Activated CD4-positive, CD25-positive, alpha-beta regulatory T cell treated with anti-CD3 and anti-CD28 coated beads, Interleukin-2, amount 50 U/mL, for 72 hours (primary cell): ENCODE data around the gene FHOD3.
"Not testable (repeated sequence)": the region's sequence is repeated elsewhere in the genome, so short reads cannot be mapped to it uniquely, and the experiment has no call there.

Source experiments
- DNase-seq: peaks from one replicate; pipeline ENCODE4 v3.0.0; 2021

Gene FHOD3

GRCh38 chr18:36456622-36457021 is 159.1 kb downstream of the FHOD3 start:
- no peak for DNase-seq

- no peak for DNase-seq
These were observed 160.2 kb downstream of the FHOD3 start for GRCh38 chr18:36457683-36458082.

- DNase-seq = no peak
These were observed 160.8 kb downstream of the FHOD3 start for GRCh38 chr18:36458306-36458705.

GRCh38 chr18:36459203-36459602 is 161.7 kb downstream of the FHOD3 start:
- DNase-seq = no peak

GRCh38 chr18:36459786-36460185 is 162.3 kb downstream of the FHOD3 start:
- DNase-seq = no peak

- DNase-seq = no peak
These were observed 162.9 kb downstream of the FHOD3 start for GRCh38 chr18:36460324-36460850.

GRCh38 chr18:36460854-36461253 is 163.3 kb downstream of the FHOD3 start:
- no peak for DNase-seq

- DNase-seq = no peak
These were observed 164.1 kb downstream of the FHOD3 start for GRCh38 chr18:36461551-36461987.

GRCh38 chr18:36463516-36463915 is 166.0 kb downstream of the FHOD3 start:
- DNase-seq = not testable (repeated sequence)

GRCh38 chr18:36464126-36464651 is 166.7 kb downstream of the FHOD3 start:
- no peak for DNase-seq

- DNase-seq = no peak
These were observed 167.8 kb downstream of the FHOD3 start for GRCh38 chr18:36465276-36465675.

GRCh38 chr18:36465970-36466369 is 168.5 kb downstream of the FHOD3 start:
- DNase-seq = no peak

GRCh38 chr18:36467614-36468013 is 170.1 kb downstream of the FHOD3 start:
- DNase-seq = no peak

GRCh38 chr18:36468161-36468560 is 170.6 kb downstream of the FHOD3 start:
- no peak for DNase-seq

GRCh38 chr18:36469461-36469860 is 171.9 kb downstream of the FHOD3 start:
- no peak for DNase-seq

- no peak for DNase-seq
These were observed 173.4 kb downstream of the FHOD3 start for GRCh38 chr18:36470896-36471295.

- DNase-seq = no peak
These were observed 173.9 kb downstream of the FHOD3 start for GRCh38 chr18:36471393-36471792.

- DNase-seq = no peak
These were observed 178.9 kb downstream of the FHOD3 start for GRCh38 chr18:36476433-36476832.

GRCh38 chr18:36477776-36478175 is 180.3 kb downstream of the FHOD3 start:
- no peak for DNase-seq

GRCh38 chr18:36481201-36481657 is 183.7 kb downstream of the FHOD3 start:
- DNase-seq = no peak

GRCh38 chr18:36481935-36482334 is 184.4 kb downstream of the FHOD3 start:
- no peak for DNase-seq

- DNase-seq = no peak
These were observed 187.1 kb downstream of the FHOD3 start for GRCh38 chr18:36484591-36484990.

- no peak for DNase-seq
These were observed 188.3 kb downstream of the FHOD3 start for GRCh38 chr18:36485772-36486171.

- no peak for DNase-seq
These were observed 190.6 kb downstream of the FHOD3 start for GRCh38 chr18:36488131-36488530.

- no peak for DNase-seq
These were observed 193.4 kb downstream of the FHOD3 start for GRCh38 chr18:36490897-36491296.
